HG02884 (cell line): Measurements from ENCODE around the gene WHRN.

Source experiments
- ATAC-seq: cut with Tn5 transposase; IDR thresholded peaks from one replicate; pipeline ENCODE4 v1.9.1; 2021; ENCODE audit warnings: mild to moderate bottlenecking, moderate library complexity; ENCODE audit not compliant: unreplicated experiment

WHRN gene

DNA sequence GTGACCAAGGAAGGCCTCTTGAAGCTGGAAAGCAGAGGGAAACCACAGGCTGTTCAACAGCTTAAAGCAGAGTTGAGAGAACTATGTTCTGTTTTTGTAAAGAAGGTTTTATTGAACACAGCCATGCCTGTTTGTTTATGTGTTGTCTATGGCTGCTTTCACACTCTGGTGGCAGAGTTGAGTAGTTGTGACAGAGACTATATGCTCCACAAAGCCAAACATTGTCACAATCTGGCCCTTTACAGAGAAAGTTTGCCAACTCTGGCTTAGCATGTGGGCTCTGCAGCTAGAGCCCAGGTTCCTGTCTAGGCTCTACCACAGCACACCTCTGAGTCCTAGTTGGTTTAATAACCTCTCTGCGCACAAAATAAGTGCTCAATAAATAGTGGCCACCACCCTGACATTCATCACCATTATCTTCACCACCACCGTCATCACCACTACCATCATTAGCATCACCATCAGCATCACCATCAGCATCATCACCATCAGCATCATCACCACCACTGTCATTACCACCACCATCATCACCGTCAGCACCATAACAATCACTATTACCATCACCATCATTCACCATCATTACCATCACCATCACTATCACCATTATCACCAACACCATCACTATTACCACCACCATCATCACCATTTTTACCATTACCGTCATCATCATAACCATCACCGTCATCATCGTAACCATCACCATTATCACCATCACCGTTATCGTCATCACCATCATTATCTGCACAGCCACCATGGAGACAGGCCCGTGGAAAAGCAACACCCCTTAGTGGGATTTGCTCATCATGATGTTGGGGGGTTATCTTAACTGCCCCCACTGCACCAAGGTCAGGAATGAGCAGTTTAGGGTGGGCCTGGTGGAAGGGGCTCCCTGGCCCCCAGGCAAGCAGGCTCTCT lies 135.8 kb downstream of the WHRN start:
- ATAC-seq = no peak

DNA sequence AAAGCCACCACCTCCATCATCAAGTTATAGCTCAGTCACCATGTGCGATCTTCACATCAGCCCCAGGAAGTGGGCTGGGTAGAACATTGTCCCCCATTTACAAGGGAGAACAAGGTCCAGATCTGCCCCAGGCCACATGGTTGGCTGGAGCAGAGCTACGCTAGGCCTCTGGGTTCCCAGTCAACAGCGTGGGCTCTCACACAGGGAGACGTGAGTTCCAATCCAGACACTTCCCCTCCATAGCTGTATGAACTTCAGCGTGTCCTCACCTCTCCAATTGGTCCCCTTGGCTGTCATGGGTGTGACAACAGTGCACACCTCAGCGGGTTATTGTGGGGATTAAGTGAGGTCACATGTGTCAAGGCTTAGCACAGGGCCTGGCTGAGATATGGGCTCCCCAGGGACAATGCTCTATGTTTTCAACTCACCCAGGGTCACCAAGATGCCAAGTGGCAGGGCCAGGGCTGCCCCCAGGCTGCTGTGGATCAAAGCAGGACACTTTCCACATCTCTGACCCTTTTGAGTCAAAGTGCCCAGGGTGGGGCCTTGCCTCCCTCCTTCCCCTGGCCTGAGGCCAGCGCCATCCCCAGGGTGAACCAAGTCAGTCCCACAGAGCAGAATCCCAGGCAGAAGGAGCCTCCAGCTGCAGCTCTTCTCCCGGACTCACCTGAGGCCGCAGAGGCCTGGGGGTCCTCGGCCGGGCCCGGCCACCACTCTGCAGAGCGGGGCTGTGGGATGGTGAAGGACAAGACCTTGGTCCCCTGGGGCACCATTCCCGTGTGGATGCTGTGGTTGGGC lies 137.3 kb downstream of the WHRN start:
- ATAC-seq = no peak

- ATAC-seq = no peak
Observed at GRCh38 chr9:114367366-114367765, 137.9 kb downstream of the WHRN start.

GRCh38 chr9:114366334-114367128 lies 138.7 kb downstream of the WHRN start:
- peak; percentile 39 for ATAC-seq

- no peak for ATAC-seq
Observed at GRCh38 chr9:114365194-114365593, 140.1 kb downstream of the WHRN start.

- ATAC-seq = no peak
Observed at GRCh38 chr9:114364134-114365041, 140.9 kb downstream of the WHRN start.

- ATAC-seq = no peak
Observed at GRCh38 chr9:114363424-114363823, 141.8 kb downstream of the WHRN start.

- ATAC-seq = no peak
Observed at GRCh38 chr9:114362394-114362793, 142.9 kb downstream of the WHRN start.

- no peak for ATAC-seq
Observed at GRCh38 chr9:114361542-114361941, 143.7 kb downstream of the WHRN start.

DNA sequence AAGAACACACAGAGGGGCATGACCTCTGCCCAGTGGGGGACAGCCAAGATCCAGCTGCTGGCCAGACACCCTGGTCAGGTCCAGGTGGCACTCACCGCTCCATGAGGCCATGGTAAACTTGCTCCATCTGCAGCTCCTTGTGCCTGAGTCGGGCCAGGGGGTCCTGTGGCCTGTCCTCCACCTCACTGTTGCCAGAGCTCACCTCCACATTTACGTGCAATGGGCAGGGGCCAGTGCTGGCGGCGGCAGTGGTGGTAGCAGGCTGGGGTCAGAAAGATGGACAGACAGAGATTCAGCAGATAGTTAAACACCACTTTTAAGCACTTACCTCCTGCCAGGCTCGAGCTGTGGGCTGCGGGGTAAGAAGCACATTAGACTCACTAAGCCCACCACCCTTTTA lies 145.5 kb downstream of the WHRN start:
- no peak for ATAC-seq

DNA sequence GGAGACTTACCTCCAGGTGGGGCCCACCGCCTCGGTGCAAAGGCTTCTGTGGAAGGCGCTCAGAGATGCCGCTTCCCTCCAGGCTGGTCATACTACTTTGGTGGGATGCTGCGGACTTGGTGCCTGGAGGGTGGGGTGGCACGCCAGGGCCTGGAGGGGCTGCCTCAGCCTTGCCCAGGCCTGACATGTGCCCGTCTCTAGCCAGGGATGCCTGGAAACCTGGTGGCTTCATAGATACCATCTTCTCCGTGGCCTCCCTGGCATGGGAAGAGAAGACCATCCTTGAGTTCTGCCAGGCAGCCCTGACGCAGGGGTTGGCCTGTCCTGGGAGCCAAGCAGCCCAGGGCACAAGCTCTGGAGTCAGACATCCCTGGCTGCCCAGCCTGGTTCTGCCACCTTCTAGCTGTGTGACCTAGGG lies 147.4 kb downstream of the WHRN start:
- no peak for ATAC-seq

DNA sequence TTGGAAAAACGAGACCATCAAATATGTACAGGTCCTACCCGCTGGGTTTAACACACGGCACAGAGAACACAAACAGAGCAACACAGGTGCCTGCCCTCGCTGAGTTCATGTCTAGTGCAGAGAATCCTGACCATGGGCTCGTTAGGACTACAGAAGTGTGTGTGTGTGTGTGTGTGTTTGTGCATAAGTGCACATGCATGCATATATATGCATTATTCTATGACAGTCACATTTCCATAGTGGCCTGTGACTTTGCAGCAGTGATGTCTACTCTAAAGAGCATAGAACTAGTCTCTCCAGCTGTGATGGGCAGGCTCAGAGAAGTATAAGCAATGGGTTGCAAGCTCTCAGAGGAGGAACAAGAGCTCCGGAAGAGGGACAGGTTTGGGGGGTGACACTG lies 147.9 kb downstream of the WHRN start:
- no peak for ATAC-seq

DNA sequence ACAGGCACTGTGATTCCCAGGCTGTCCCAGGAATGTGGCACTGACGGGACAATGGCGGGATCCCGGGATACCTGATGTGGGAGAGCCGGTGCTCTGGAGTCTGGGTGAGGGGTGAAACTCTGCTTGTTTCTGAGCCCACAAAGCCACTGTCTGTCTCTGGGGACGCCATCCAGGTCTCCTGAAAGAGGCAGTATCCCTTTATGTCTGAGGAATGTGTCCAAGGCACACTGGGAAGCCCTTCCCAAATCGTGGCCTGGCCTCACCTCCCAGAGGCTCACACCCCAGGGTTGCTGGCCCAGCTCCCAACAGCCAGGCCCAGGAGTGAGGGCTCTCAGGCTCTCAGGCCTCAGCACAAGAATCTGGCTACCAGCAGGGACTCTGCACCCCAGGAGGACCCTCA lies 148.5 kb downstream of the WHRN start:
- no peak for ATAC-seq

DNA sequence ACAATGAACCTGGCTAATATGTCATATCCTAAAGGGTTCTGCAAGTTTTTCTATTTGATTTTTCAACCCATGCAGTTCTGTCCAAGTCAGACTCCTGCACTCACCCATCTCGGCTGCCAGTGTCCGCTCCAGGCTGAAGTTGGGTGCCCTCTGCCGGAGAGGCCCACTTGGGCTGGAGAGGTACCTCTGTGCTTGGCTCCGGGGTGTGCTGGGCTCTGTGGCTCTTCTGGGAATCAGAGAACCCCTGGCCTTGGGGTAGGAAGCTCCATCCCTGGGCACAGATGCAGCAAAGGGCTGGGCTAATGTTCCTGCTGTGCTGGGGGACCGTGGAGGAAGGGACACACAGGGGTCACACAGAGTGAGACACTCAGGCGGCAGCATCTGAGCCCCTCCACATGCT lies 149.5 kb downstream of the WHRN start:
- no peak for ATAC-seq
